Endothelial cell of umbilical vein (primary cell): Measurements from ENCODE around the gene SEL1L2. TPM values are rescaled to one million over a fixed set of nuclear protein-coding genes. Genes with fewer than 3 reads are reported as not detected.

Source experiments
- BruUV-seq: library from RNA; stranded (reverse); fragments of 400-500 nt; replicated peaks from 2 replicates; lab custom pipeline; 2021; lab: Mats Ljungman, UMichigan
- CTCF ChIA-PET: fragments of 300-600, 350-600 bp; sonication (Branson Sonifier 250); formaldehyde crosslinking; loops from one replicate; lab custom pipeline; 2021; ENCODE audit warnings: antibody characterized with exemption, inconsistent platforms; lab: Charles Lee
- POLR2A ChIA-PET: fragments of 300-600, 350-600 bp; sonication (Branson Sonifier 250); formaldehyde crosslinking; loops from one replicate; lab custom pipeline; 2021; ENCODE audit warnings: antibody characterized with exemption, inconsistent platforms; lab: Charles Lee
- DNase-seq: peaks from one replicate; pipeline ENCODE4 v3.0.0-alpha.2; 2011; ENCODE audit warnings: low read depth, low spot score
- FAIRE-seq: peaks from 2 replicates; lab custom pipeline; 2011; peaks lifted over from hg19 to GRCh38; lab: Jason Lieb, UNC
- H2AFZ ChIP-seq: 2 replicates; pipeline ENCODE4 v1.6.0; 2012; ENCODE audit warnings: low read depth, low read length, control low read depth, inconsistent platforms
- H3K27ac ChIP-seq: 2 replicates; pipeline ENCODE4 v1.5.1; 2011; ENCODE audit warnings: low read depth, mild to moderate bottlenecking, control low read depth, low read length, moderate library complexity; ENCODE audit not compliant: insufficient read depth
- H3K27me3 ChIP-seq, 2 experiments: 2 replicates each; pipeline versions ENCODE4 v1.6.0 to v1.6.1; 2011; ENCODE audit warnings: low read length in 2 of 2, mixed read lengths in 1 of 2; ENCODE audit not compliant: control insufficient read depth in 2 of 2, insufficient read depth in 2 of 2
- H3K36me3 ChIP-seq, 2 experiments: 2 replicates in 1 of 2; 3 replicates in 1 of 2; pipeline ENCODE4 v1.5.1; 2011; ENCODE audit warnings: low read length in 2 of 2, mild to moderate bottlenecking in 1 of 2, moderate library complexity in 1 of 2; ENCODE audit not compliant: control insufficient read depth in 2 of 2, insufficient read depth in 2 of 2; ENCODE audit errors: extremely low read depth in 1 of 2
- H3K4me1 ChIP-seq: 3 replicates; pipeline ENCODE4 v1.5.1; 2011; ENCODE audit warnings: mild to moderate bottlenecking, low read length; ENCODE audit not compliant: control insufficient read depth, insufficient read depth; ENCODE audit errors: extremely low read depth
- H3K4me2 ChIP-seq: 2 replicates; pipeline ENCODE4 v1.6.1; 2011; ENCODE audit warnings: low read length, control low read depth, mixed read lengths; ENCODE audit not compliant: insufficient read depth
- H3K4me3 ChIP-seq, 3 experiments: fragments of 200-600 bp in 1 of 3; sonication (generic), shearing (Covaris generic) in 1 of 3; replicated peaks in 1 of 3; 2 replicates each; pipeline ENCODE4 v1.5.1; 2011 to 2016; ENCODE audit warnings: control low read depth in 3 of 3, low read length in 3 of 3, mild to moderate bottlenecking in 2 of 3, inconsistent platforms in 1 of 3, low read depth in 1 of 3, moderate library complexity in 1 of 3; ENCODE audit not compliant: insufficient read depth in 1 of 3
- H3K79me2 ChIP-seq: 2 replicates; pipeline ENCODE4 v1.6.0; 2012; ENCODE audit warnings: low read length, inconsistent platforms; ENCODE audit not compliant: control insufficient read depth, insufficient read depth
- H3K9ac ChIP-seq: replicated peaks from 2 replicates; pipeline ENCODE3; 2011; ENCODE audit warnings: low read length, control low read depth; ENCODE audit not compliant: insufficient read depth; ENCODE audit errors: extremely low read depth
- H3K9me1 ChIP-seq: replicated peaks from 3 replicates; pipeline ENCODE4 v1.6.0; 2011; ENCODE audit warnings: mild to moderate bottlenecking, low read length; ENCODE audit not compliant: control insufficient read depth, insufficient read depth; ENCODE audit errors: extremely low read depth
- H3K9me3 ChIP-seq: replicated peaks from 2 replicates; pipeline ENCODE4 v1.5.1; 2012; ENCODE audit warnings: low read length, inconsistent platforms; ENCODE audit not compliant: control insufficient read depth, insufficient read depth
- H4K20me1 ChIP-seq: replicated peaks from 2 replicates; pipeline ENCODE3; 2011; ENCODE audit warnings: mild to moderate bottlenecking, low read length; ENCODE audit not compliant: control insufficient read depth, insufficient read depth; ENCODE audit errors: extremely low read depth
- EZH2 ChIP-seq: IDR thresholded peaks from 2 replicates; pipeline ENCODE4 v1.6.1; 2012; ENCODE audit warnings: borderline replicate concordance, low read depth, mild to moderate bottlenecking, moderate library complexity, low read length, inconsistent platforms; ENCODE audit not compliant: severe bottlenecking
- FOS ChIP-seq: IDR thresholded peaks from 2 replicates; pipeline ENCODE4 v1.6.1; 2011; ENCODE audit warnings: mild to moderate bottlenecking, low read length, moderate library complexity, borderline replicate concordance; ENCODE audit not compliant: insufficient read depth
- GATA2 ChIP-seq: IDR thresholded peaks from 2 replicates; pipeline ENCODE4 v1.7.0; 2011; ENCODE audit warnings: low read depth, mild to moderate bottlenecking, moderate library complexity, mixed read lengths, low read length; ENCODE audit not compliant: insufficient read length, insufficient read depth
- JUN ChIP-seq: IDR thresholded peaks from 2 replicates; pipeline ENCODE4 v1.6.1; 2011; ENCODE audit warnings: borderline replicate concordance, low read depth; ENCODE audit not compliant: insufficient read length, insufficient read depth
- MAX ChIP-seq: IDR thresholded peaks from 2 replicates; pipeline ENCODE4 v1.6.1; 2011; ENCODE audit not compliant: insufficient read depth, insufficient read length
- MYC ChIP-seq: IDR thresholded peaks from one replicate; pipeline ENCODE4 v1.6.1; 2011; ENCODE audit warnings: mild to moderate bottlenecking, low read depth, low read length
- POLR2A ChIP-seq: IDR thresholded peaks from 2 replicates; pipeline ENCODE4 v1.6.1; 2012; ENCODE audit warnings: low read depth, mild to moderate bottlenecking, control low read depth, low read length
- dilution Hi-C: fragments of 300-500 bp; cut with MboI; formaldehyde crosslinking; loops from one replicate; pipeline ENCODE4 v1.15.0; 2019; ENCODE audit warnings: low sequenced_read_pairs; ENCODE audit not compliant: extremely low pct_ligation_motif_present
- intact Hi-C: fragments of 100-400 bp; cut with micrococcal nuclease; formaldehyde crosslinking; loops from one replicate; pipeline ENCODE4 v1.10.0; 2022
- polyA plus RNA-seq, 4 experiments: library from polyadenylated mRNA; depleted of rRNA in 3 of 4; stranded (reverse) in 3 of 4; unstranded in 1 of 4; fragments of >200 nt; gene quantifications; 2 replicates each; pipeline versions ENCODE4 v1.2.1 to v1.2.3, GENCODE V29; 2011 to 2012; ENCODE audit warnings: missing spikeins in 1 of 4
- total RNA-seq: library from RNA; stranded (reverse); gene quantifications from 2 replicates; pipeline ENCODE4 v1.2.3, GENCODE V29; 2021

SEL1L2 gene
- total and polyA plus RNA-seq, 2 donors (not counting 3 experiments of a cell fraction or from before 2014, with no cell fraction given) = not detected

GRCh38 chr20:13824459-13824858 lies 166.0 kb downstream of the SEL1L2 start:
- ChIA-PET CTCF (interaction anchor here (2.1 kb wide), 1 partner anchor 230 kb away, joined by 8 read pairs; no protein-coding TSS in a partner anchor), POLR2A (no interaction called here)
- no peaks in the 10 kb centered on the region for H3K4me1 ChIP-seq
- no peak overlapping the region for H3K9ac ChIP-seq
- no peaks in the 10 kb centered on the region for H3K9me3 ChIP-seq
- no peak for TF ChIP-seq MAX
- H4K20me1 ChIP-seq = no peaks in the 10 kb centered on the region
- no TSS peak for BruUV-seq
- peaks cover 2 to 4% of the 10 kb centered on the region in 2 experiments for H3K27me3 ChIP-seq
- no peaks in the 10 kb centered on the region for H3K79me2 ChIP-seq
- FAIRE-seq = no peak
- no peaks in the 10 kb centered on the region for H3K9me1 ChIP-seq
- no peaks in the 10 kb centered on the region for H3K36me3 ChIP-seq
- dilution Hi-C loops (no loop called here), intact Hi-C loops (no loop called here)
- H3K4me3 ChIP-seq = no peak overlapping the region
- H2AFZ ChIP-seq = no peak overlapping the region
- no peak overlapping the region for H3K27ac ChIP-seq
- no peak overlapping the region for H3K4me2 ChIP-seq
- DNase-seq = no peak

GRCh38 chr20:13822459-13822858 lies 168.0 kb downstream of the SEL1L2 start:
- peaks cover 2 to 3% of the 10 kb centered on the region in 2 experiments for H3K36me3 ChIP-seq
- H3K9me1 ChIP-seq = no peaks in the 10 kb centered on the region
- FAIRE-seq = no peak
- H3K27me3 ChIP-seq = peaks cover 2 to 4% of the 10 kb centered on the region in 2 experiments
- no peak overlapping the region for H3K4me3 ChIP-seq
- CTCF ChIA-PET = no interaction called here
- intact Hi-C loops (no loop called here), dilution Hi-C loops (no loop called here)
- TF ChIP-seq JUN (no peak), POLR2A (no peak), GATA2 (no peak), FOS (no peak), EZH2 (no peak), MYC (no peak)
- POLR2A ChIA-PET = no interaction called here
- no peaks in the 10 kb centered on the region for H3K4me1 ChIP-seq
- H3K79me2 ChIP-seq = no peaks in the 10 kb centered on the region
- H3K4me2 ChIP-seq = no peak overlapping the region
- H3K27ac ChIP-seq = no peak overlapping the region
- H4K20me1 ChIP-seq = no peaks in the 10 kb centered on the region
- H2AFZ ChIP-seq = no peak overlapping the region
- H3K9ac ChIP-seq = no peak overlapping the region
- no peak for DNase-seq
- no TSS peak for BruUV-seq
- H3K9me3 ChIP-seq = no peaks in the 10 kb centered on the region
